ENCODE data around the gene JAKMIP2. TPM values are rescaled to one million over a fixed set of nuclear protein-coding genes. Genes with fewer than 3 reads are reported as not detected.

The JAKMIP2 gene
- total RNA-seq, 1 donor: 1.1 TPM

DNA sequence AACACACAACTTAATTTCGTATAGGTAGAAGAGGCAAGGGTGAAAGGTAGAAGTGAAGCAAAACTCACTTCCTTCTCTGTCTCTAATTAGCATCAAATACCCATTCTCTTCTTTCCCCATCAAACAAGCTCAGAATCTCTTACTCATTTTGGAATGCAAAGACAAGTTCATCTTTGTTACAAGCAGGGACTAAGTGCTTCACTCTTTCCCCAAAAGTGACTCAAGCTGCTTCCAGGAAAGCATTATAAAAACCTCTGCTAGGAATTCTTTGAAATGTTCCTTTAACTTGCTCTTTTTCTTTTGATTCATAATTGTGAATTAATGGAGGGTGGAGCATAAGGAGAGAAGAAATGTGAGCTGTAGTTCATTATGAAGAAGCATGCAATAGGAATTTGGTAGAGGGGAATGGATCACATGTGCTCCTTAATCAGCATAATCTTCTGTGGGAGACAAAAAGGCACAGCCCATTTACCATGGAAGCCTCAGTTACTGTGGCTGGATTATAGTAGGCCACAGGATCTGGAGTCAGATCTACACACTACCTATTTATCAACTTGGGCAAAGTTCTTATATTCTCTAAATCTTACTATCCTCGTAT, 163.1 kb downstream of the JAKMIP2 start:
- H3K79me2 ChIP-seq (ENCODE audit: insufficient read depth, low read length): no peaks in the 10 kb centered on the region
- H2AFZ ChIP-seq (ENCODE audit: low read length): no peak overlapping the region
- H3K36me3 ChIP-seq (ENCODE audit: insufficient read depth, low read length): no peaks in the 10 kb centered on the region
- peak; percentile 52 for DNase-seq (ENCODE audit: insufficient read length, low spot score, missing footprints)
- no peak overlapping the region for H3K4me2 ChIP-seq (ENCODE audit: insufficient read depth, low read length)
- no peaks in the 10 kb centered on the region for H3K4me1 ChIP-seq (ENCODE audit: insufficient read depth, low read length)
- no peaks in the 10 kb centered on the region for H4K20me1 ChIP-seq (ENCODE audit: insufficient read depth, low read length)
- no peaks in the 10 kb centered on the region for H3K27me3 ChIP-seq (ENCODE audit: insufficient read depth, low read length)
- H3K9me3 ChIP-seq (ENCODE audit: low read depth, low read length): no peaks in the 10 kb centered on the region
- TF ChIP-seq, protein P1, sequence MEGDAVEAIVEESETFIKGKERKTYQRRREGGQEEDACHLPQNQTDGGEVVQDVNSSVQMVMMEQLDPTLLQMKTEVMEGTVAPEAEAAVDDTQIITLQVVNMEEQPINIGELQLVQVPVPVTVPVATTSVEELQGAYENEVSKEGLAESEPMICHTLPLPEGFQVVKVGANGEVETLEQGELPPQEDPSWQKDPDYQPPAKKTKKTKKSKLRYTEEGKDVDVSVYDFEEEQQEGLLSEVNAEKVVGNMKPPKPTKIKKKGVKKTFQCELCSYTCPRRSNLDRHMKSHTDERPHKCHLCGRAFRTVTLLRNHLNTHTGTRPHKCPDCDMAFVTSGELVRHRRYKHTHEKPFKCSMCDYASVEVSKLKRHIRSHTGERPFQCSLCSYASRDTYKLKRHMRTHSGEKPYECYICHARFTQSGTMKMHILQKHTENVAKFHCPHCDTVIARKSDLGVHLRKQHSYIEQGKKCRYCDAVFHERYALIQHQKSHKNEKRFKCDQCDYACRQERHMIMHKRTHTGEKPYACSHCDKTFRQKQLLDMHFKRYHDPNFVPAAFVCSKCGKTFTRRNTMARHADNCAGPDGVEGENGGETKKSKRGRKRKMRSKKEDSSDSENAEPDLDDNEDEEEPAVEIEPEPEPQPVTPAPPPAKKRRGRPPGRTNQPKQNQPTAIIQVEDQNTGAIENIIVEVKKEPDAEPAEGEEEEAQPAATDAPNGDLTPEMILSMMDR (IDR thresholded peaks at IDR 0.05; ENCODE audit: extremely low read depth, low read depth, low read length): no peak
- no peak overlapping the region for H3K27ac ChIP-seq (ENCODE audit: low read depth, low read length)
- H3K4me3 ChIP-seq (ENCODE audit: insufficient read depth, low read length): no peak overlapping the region

DNA sequence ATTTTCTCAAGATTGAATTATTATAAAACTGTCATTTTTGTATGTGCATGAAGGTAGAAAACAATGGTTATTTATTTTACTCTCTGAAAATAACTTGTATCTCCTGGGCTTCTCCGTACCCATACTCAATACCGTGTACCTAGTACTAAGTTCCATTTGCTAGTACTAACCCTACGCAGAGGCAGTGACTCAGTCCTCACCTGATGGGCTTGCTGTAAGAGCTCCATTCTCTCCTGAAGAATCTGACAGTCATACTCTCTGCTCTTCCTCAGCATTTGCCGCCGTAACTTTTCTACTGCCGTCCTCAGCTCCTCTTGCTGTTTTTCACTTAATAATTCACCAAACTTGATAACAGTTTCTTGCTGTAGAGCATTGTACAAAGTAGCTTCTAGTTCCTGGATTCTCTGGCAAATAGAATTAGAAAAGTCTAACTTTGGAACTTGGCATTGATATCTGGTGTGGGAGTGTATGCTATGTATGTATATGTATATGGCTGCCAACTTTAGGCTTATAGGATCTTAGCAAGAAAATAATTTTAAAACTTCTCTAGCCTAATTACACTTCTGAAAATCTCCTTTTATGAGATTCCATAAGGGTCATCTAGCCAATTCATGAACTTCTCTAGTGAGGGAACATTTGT, 164.7 kb downstream of the JAKMIP2 start:
- H3K27ac ChIP-seq (ENCODE audit: low read depth, low read length): no peak overlapping the region
- H3K27me3 ChIP-seq (ENCODE audit: insufficient read depth, low read length): no peaks in the 10 kb centered on the region
- H3K36me3 ChIP-seq (ENCODE audit: insufficient read depth, low read length): no peaks in the 10 kb centered on the region
- no peak overlapping the region for H3K4me2 ChIP-seq (ENCODE audit: insufficient read depth, low read length)
- H3K9me3 ChIP-seq (ENCODE audit: low read depth, low read length): no peaks in the 10 kb centered on the region
- TF ChIP-seq, protein P1 (IDR thresholded peaks at IDR 0.05; ENCODE audit: extremely low read depth, low read depth, low read length): no peak
- H2AFZ ChIP-seq (ENCODE audit: low read length): no peak overlapping the region
- H3K4me1 ChIP-seq (ENCODE audit: insufficient read depth, low read length): peaks cover 5% of the 10 kb centered on the region
- no peak overlapping the region for H3K4me3 ChIP-seq (ENCODE audit: insufficient read depth, low read length)
- DNase-seq (ENCODE audit: insufficient read length, low spot score, missing footprints): no peak
- no peaks in the 10 kb centered on the region for H3K79me2 ChIP-seq (ENCODE audit: insufficient read depth, low read length)
- H4K20me1 ChIP-seq (ENCODE audit: insufficient read depth, low read length): no peaks in the 10 kb centered on the region

DNA sequence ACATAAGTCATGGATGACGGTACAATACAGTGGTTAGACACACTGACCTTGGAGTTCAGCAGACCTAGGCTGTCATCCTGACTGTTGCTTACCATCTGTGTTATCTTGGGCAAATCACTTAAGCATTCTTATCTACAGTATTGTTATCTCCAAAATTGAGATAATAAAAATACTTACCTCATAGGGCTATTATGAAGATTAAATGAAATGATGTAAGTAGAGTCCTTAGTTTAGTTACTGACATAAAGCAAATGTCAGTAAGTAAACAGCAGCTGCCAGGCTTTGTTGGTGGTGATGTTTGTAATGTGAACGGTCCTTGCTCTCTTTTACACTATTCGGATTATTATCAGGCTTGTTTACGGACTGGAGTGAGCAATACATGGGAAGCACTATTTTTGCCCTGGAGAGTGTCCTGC, 165.3 kb downstream of the JAKMIP2 start:
- no peak overlapping the region for H3K4me2 ChIP-seq (ENCODE audit: insufficient read depth, low read length)
- no peaks in the 10 kb centered on the region for H4K20me1 ChIP-seq (ENCODE audit: insufficient read depth, low read length)
- no peaks in the 10 kb centered on the region for H3K27me3 ChIP-seq (ENCODE audit: insufficient read depth, low read length)
- H3K36me3 ChIP-seq (ENCODE audit: insufficient read depth, low read length): no peaks in the 10 kb centered on the region
- TF ChIP-seq, protein P1 (IDR thresholded peaks at IDR 0.05; ENCODE audit: extremely low read depth, low read depth, low read length): no peak
- no peak overlapping the region for H2AFZ ChIP-seq (ENCODE audit: low read length)
- H3K9me3 ChIP-seq (ENCODE audit: low read depth, low read length): no peaks in the 10 kb centered on the region
- H3K79me2 ChIP-seq (ENCODE audit: insufficient read depth, low read length): no peaks in the 10 kb centered on the region
- no peak overlapping the region for H3K27ac ChIP-seq (ENCODE audit: low read depth, low read length)
- peaks cover 7% of the 10 kb centered on the region for H3K4me1 ChIP-seq (ENCODE audit: insufficient read depth, low read length)
- no peak for DNase-seq (ENCODE audit: insufficient read length, low spot score, missing footprints)
- H3K4me3 ChIP-seq (ENCODE audit: insufficient read depth, low read length): no peak overlapping the region

DNA sequence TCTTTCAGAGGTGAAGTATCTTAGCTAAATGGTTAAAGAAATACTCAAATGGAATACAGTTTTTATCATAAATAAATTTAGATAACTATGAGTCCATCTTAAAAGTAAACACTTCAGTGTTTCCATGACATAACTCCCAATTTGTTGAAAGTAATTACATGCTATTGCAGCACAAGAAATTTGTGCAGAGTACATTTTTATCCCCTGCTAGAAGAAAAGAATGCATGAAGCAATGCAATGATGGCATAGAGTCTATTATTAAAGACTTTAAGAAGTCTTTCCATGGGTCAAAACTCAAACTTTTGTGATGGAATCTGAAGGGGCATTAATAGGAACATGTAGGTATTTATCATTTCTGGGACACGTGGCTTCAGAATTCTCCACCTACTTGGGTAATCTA, 166.1 kb downstream of the JAKMIP2 start:
- no peaks in the 10 kb centered on the region for H3K9me3 ChIP-seq (ENCODE audit: low read depth, low read length)
- no peaks in the 10 kb centered on the region for H3K36me3 ChIP-seq (ENCODE audit: insufficient read depth, low read length)
- no peaks in the 10 kb centered on the region for H3K79me2 ChIP-seq (ENCODE audit: insufficient read depth, low read length)
- H3K4me2 ChIP-seq (ENCODE audit: insufficient read depth, low read length): no peak overlapping the region
- DNase-seq (ENCODE audit: insufficient read length, low spot score, missing footprints): peak; percentile 36
- no peak overlapping the region for H3K4me3 ChIP-seq (ENCODE audit: insufficient read depth, low read length)
- TF ChIP-seq, protein P1 (IDR thresholded peaks at IDR 0.05; ENCODE audit: extremely low read depth, low read depth, low read length): no peak
- H4K20me1 ChIP-seq (ENCODE audit: insufficient read depth, low read length): no peaks in the 10 kb centered on the region
- no peaks in the 10 kb centered on the region for H3K27me3 ChIP-seq (ENCODE audit: insufficient read depth, low read length)
- H3K27ac ChIP-seq (ENCODE audit: low read depth, low read length): no peak overlapping the region
- peaks cover 7% of the 10 kb centered on the region for H3K4me1 ChIP-seq (ENCODE audit: insufficient read depth, low read length)
- H2AFZ ChIP-seq (ENCODE audit: low read length): no peak overlapping the region
